Sigmoid colon (tissue), 7 donors: ENCODE results near the gene MZB1. TPM values are rescaled to one million over a fixed set of nuclear protein-coding genes. Genes with fewer than 3 reads are reported as not detected.

Source experiments
- DNase-seq: peaks from one replicate; pipeline ENCODE4 v3.0.0-alpha.2; 2019
- H3K27ac ChIP-seq, 4 donors: fragments of 200-600 bp; sonication (generic); one replicate each; pipeline ENCODE4 v1.5.1; 2016 to 2019; ENCODE audit warnings: mild to moderate bottlenecking in 1 of 4
- H3K27me3 ChIP-seq, 3 donors: fragments of 200-600 bp; sonication (generic); one replicate each; pipeline ENCODE4 v1.5.1; 2019; ENCODE audit warnings: mild to moderate bottlenecking in 1 of 3
- H3K36me3 ChIP-seq, 4 donors: fragments of 200-600 bp; sonication (generic); one replicate each; pipeline ENCODE4 v1.5.1; 2016 to 2019
- H3K4me1 ChIP-seq, 4 donors: fragments of 200-600 bp; sonication (generic); one replicate each; pipeline ENCODE4 v1.5.1; 2017 to 2019
- H3K4me3 ChIP-seq, 4 donors: fragments of 200-600 bp; sonication (generic); one replicate each; pipeline ENCODE4 v1.5.1; 2017 to 2019; ENCODE audit warnings: mild to moderate bottlenecking in 2 of 4, moderate library complexity in 1 of 4
- H3K9me3 ChIP-seq, 4 donors: fragments of 200-600 bp in 3 of 4; sonication (generic) in 3 of 4; one replicate each; pipeline versions ENCODE4 v1.5.1 to v1.6.1; 2013 to 2019
- EP300 ChIP-seq, 4 donors: sonication (generic); formaldehyde crosslinking; IDR thresholded peaks; one replicate each; pipeline ENCODE4 v1.6.1; 2017; ENCODE audit warnings: antibody characterized with exemption in 4 of 4
- POLR2A ChIP-seq, 2 donors: fragments of 450-650 bp; IDR thresholded peaks; one replicate each; pipeline ENCODE4 v1.6.1; 2016; ENCODE audit warnings: antibody characterized with exemption in 2 of 2, mild to moderate bottlenecking in 2 of 2, moderate library complexity in 2 of 2
- POLR2AphosphoS5 ChIP-seq, 4 donors: sonication (generic); formaldehyde crosslinking; IDR thresholded peaks; one replicate each; pipeline ENCODE4 v1.6.1; 2017; ENCODE audit warnings: antibody characterized with exemption in 4 of 4
- WGBS, 2 donors: extraction: QIAGEN DNeasy Blood & Tissue Kit; methylation state at CpG; one replicate each; pipeline ENCODE4 v1.1.7; 2013; 5-methylcytosine and 5-hydroxymethylcytosine counted together
- intact Hi-C: fragments of 100-400 bp; cut with DNase I; formaldehyde crosslinking; loops from one replicate; pipeline ENCODE4 v1.15.1; 2023
- polyA plus RNA-seq, 3 donors: library from polyadenylated mRNA; stranded (reverse); fragments of 200-250 nt; gene quantifications; one replicate each; pipeline ENCODE4 v1.2.3, GENCODE V29; 2013
- total RNA-seq, 4 donors: library from RNA; depleted of rRNA; stranded (reverse); fragments of >200 nt; gene quantifications; one replicate each; pipeline ENCODE4 v1.1.0, GENCODE V29; 2016
- TF ChIP-seq, protein P1 (sequence below), 4 experiments: fragments of 450-650 bp in 3 of 4; fragments of 200-600 bp in 1 of 4; IDR thresholded peaks; one replicate each; pipeline ENCODE4 v1.5.1; 2016 to 2019; ENCODE audit warnings: antibody characterized with exemption in 4 of 4, mild to moderate bottlenecking in 3 of 4, moderate library complexity in 2 of 4
- donor health status: healthy with polysubstance abuse.
- donor health status: Bipolar disorder and iron deficiency.
- donor health status: healthy.

MZB1 gene
- total and polyA plus RNA-seq, 7 donors = 2.2 to 29.2 (median 3.2) TPM; not detected in 3

DNA sequence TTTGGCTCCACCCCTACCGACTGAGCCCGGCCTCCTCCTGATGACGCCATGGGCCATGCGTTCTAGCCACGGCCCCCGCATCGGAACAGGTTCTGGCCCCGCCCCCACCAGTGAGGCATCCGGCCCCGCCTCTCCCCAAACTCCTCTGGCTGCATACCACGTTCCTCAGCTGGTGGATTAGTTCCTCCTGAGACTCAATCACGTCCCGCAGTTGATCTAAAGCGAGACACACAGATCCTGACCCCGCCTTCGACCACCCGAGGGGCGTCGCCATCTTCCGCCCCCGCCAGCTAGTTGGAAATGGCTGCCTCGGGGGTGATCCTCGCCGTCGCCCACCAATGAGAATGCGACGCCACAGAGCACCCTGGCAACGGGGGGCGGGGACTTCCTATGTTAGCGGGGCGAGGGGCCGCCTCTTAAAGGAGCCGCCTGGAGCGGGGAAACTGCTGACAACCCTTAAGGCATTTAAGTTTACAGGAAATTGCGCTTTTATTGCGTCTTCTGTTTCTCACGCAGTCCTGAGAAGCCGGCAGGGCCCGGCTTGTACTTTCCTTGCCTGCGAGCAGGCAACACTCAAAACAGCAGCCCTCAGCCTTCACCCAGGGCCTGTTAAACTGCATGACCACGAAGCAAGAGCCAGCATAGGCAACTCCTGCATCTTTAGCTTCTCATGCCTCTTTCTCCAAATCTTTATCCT, 14.2 kb upstream of the MZB1 start, which contains the start of gene SPATA24:
TSS of gene SPATA24 (minus strand) at position 303 of the 697 bp plus-strand sequence. CDS start at position 274, 29 bp downstream.
- H3K4me1 ChIP-seq = peaks cover 0 to 14% (median 12%) of the 10 kb centered on the region in 4 donors
- peak in 1 of 4 donors; percentile 17 for TF ChIP-seq EP300 (IDR thresholded peaks at IDR 0.05)
- TF ChIP-seq POLR2AphosphoS5 (IDR thresholded peaks at IDR 0.05) = peak in 3 of 4 donors; percentile 38 to 54 (median 44)
- TF ChIP-seq, protein P1, sequence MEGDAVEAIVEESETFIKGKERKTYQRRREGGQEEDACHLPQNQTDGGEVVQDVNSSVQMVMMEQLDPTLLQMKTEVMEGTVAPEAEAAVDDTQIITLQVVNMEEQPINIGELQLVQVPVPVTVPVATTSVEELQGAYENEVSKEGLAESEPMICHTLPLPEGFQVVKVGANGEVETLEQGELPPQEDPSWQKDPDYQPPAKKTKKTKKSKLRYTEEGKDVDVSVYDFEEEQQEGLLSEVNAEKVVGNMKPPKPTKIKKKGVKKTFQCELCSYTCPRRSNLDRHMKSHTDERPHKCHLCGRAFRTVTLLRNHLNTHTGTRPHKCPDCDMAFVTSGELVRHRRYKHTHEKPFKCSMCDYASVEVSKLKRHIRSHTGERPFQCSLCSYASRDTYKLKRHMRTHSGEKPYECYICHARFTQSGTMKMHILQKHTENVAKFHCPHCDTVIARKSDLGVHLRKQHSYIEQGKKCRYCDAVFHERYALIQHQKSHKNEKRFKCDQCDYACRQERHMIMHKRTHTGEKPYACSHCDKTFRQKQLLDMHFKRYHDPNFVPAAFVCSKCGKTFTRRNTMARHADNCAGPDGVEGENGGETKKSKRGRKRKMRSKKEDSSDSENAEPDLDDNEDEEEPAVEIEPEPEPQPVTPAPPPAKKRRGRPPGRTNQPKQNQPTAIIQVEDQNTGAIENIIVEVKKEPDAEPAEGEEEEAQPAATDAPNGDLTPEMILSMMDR (IDR thresholded peaks at IDR 0.05) = no peak
- TF ChIP-seq POLR2A (IDR thresholded peaks at IDR 0.05) = no peak
- no peaks in the 10 kb centered on the region for H3K9me3 ChIP-seq
- DNase-seq = peak; percentile 99
- intact Hi-C loops = loop anchor here (5.0 kb wide), 1 partner anchor 62 kb away; the partner anchor contains the start of gene PAIP2
- H3K27me3 ChIP-seq = no peaks in the 10 kb centered on the region
- WGBS, 2 donors = 1% methylated on average over 41 of the region's 41 CpGs
- peak within 1 kb of the TSS; percentile 37 to 55 (median 52) for H3K4me3 ChIP-seq
- no peaks in the 10 kb centered on the region for H3K36me3 ChIP-seq
- H3K27ac ChIP-seq = peak within 1 kb of the TSS; percentile 86 to 93 (median 90)

DNA sequence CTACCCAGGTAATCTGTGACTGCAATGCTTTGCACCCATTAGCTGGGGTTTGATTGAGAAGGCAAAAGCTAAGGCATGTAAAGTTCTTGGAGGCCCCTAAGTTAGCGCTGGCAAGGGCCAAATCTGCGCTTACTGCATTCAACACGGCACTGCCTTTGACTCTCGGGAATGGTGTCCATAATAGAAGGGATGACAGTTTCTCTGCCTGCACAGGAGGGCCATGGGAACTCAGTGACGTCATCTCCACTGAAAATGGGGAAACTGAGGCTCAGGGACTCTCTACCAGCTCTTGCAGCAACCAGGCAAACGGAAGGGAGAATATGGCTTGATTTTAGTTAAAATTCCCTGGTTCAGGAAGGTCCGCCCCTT, 13.7 kb upstream of the MZB1 start:
- no peak for TF ChIP-seq EP300 (IDR thresholded peaks at IDR 0.05)
- no peak for TF ChIP-seq POLR2AphosphoS5 (IDR thresholded peaks at IDR 0.05)
- TF ChIP-seq, protein P1 (IDR thresholded peaks at IDR 0.05) = no peak
- no peak for TF ChIP-seq POLR2A (IDR thresholded peaks at IDR 0.05)
- Histone ChIP-seq H3K9me3 (no peaks in the 10 kb centered on the region), H3K27ac (peak overlapping the region; percentile 86 to 93 (median 90)), H3K36me3 (no peaks in the 10 kb centered on the region), H3K4me3 (peak overlapping the region; percentile 37 to 55 (median 52)), H3K4me1 (peaks cover 0 to 14% (median 12%) of the 10 kb centered on the region in 4 donors), H3K27me3 (no peaks in the 10 kb centered on the region)
- DNase-seq = no peak
- intact Hi-C loops = loop anchor here (5.0 kb wide), 1 partner anchor 61 kb away; the partner anchor contains the start of gene PAIP2
- 15 to 18% methylated on average over 7 of the region's 7 CpGs for WGBS, 2 donors

DNA sequence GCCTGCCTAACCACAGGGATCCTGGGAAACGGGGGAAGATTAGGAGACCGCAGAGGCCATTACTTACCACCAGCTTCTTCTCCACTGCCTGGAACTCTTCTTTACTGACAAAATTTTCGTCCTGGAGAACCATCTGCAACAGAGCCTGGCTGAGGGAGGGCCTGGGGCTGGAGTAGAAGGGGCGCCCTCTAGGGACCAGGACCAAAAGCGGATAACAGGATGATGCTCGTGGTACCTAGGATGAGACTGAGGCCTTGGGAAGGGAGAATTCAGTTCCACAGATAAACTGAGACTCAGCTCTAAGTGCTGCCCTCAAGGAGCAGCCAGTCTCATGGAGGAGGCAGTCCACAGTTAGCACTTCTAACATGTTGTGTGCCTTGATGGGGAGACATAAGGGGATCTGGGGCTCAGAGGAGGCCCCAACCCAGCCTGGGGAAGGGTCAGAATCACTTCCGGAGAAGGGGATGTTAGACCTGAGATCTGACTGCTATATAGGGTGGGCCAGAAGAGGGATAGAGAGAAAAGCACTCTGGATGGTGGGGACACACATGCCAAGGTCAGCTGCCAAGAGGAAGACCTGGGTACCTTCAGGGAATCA, 12.9 kb upstream of the MZB1 start:
- Histone ChIP-seq H3K36me3 (no peaks in the 10 kb centered on the region), H3K4me1 (peaks cover 0 to 14% (median 12%) of the 10 kb centered on the region in 4 donors), H3K9me3 (no peaks in the 10 kb centered on the region), H3K27ac (peak overlapping the region in 3 of 4 donors; percentile 89 to 93 (median 92)), H3K27me3 (no peaks in the 10 kb centered on the region), H3K4me3 (no peak overlapping the region)
- 55 to 71% methylated on average over 7 of the region's 7 CpGs for WGBS, 2 donors
- DNase-seq = no peak
- intact Hi-C loops = loop anchor here (5.0 kb wide), 1 partner anchor 60 kb away; the partner anchor contains the start of gene PAIP2
- TF ChIP-seq, protein P1 (IDR thresholded peaks at IDR 0.05) = no peak

DNA sequence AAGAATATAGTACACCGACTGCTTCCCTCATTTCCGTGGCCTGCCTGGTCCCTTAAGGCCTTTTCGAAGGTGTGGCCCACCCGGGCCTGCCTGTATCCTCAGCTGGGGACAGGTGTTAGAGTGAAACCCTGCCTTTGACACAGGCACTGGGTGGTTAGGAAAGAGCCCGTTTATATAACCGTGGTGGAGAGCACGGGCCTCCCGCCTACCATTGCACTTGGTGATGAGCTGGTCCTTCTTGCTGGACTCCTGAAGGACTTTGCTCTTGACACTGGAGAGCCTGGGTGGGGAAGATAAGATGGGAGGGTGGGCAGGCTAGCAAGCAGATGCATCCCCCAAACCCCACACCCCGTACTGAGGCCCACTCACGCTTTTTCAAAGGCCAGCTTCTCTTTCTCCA, 11.8 kb upstream of the MZB1 start:
- Histone ChIP-seq H3K27me3 (peaks cover 0 to under 1% (median 0%) of the 10 kb centered on the region in 3 donors), H3K27ac (no peak overlapping the region), H3K9me3 (no peaks in the 10 kb centered on the region), H3K4me1 (peaks cover 0 to 14% (median 12%) of the 10 kb centered on the region in 4 donors), H3K4me3 (no peak overlapping the region), H3K36me3 (no peaks in the 10 kb centered on the region)
- 88 to 94% methylated on average over 10 of the region's 10 CpGs for WGBS, 2 donors
- intact Hi-C loops = loop anchor here (5.0 kb wide), 1 partner anchor 59 kb away; the partner anchor contains the start of gene PAIP2
- TF ChIP-seq, protein P1 (IDR thresholded peaks at IDR 0.05) = no peak
- no peak for TF ChIP-seq POLR2A (IDR thresholded peaks at IDR 0.05)
- TF ChIP-seq POLR2AphosphoS5 (IDR thresholded peaks at IDR 0.05) = no peak
- TF ChIP-seq EP300 (IDR thresholded peaks at IDR 0.05) = no peak
- DNase-seq = no peak
